H1 (cell line): ENCODE measurements around the gene MIPOL1.

Source experiments
- CBX5 ChIP-seq: fragments of 300-800, 300-1000 bp; sonication (generic); IDR thresholded peaks from 2 replicates; pipeline ENCODE4 v1.7.1; 2016; ENCODE audit warnings: antibody characterized with exemption, low read length, low read depth
- CEBPB ChIP-seq: IDR thresholded peaks from 2 replicates; pipeline ENCODE4 v1.6.1; 2012; ENCODE audit warnings: low read depth, low read length
- EP300 ChIP-seq, 2 experiments: IDR thresholded peaks; 1 replicate in 1 of 2; 2 replicates in 1 of 2; pipeline ENCODE4 v1.6.1; 2011 to 2012; ENCODE audit warnings: low read depth in 2 of 2, low read length in 2 of 2, mild to moderate bottlenecking in 2 of 2, borderline replicate concordance in 1 of 2, inconsistent platforms in 1 of 2, moderate library complexity in 1 of 2
- POLR2A ChIP-seq, 2 experiments: IDR thresholded peaks; 1 replicate in 1 of 2; 2 replicates in 1 of 2; pipeline ENCODE4 v1.6.1; 2011; ENCODE audit warnings: low read depth in 2 of 2, low read length in 2 of 2, mild to moderate bottlenecking in 2 of 2; ENCODE audit errors: control extremely low read depth in 1 of 2
- POLR2AphosphoS5 ChIP-seq: IDR thresholded peaks from 2 replicates; pipeline ENCODE4 v1.6.1; 2011; ENCODE audit warnings: low read depth, low read length
- RNF2 ChIP-seq: fragments of 200-900, 300-1000 bp; sonication (generic); IDR thresholded peaks from 2 replicates; pipeline ENCODE4 v1.7.1; 2016; ENCODE audit warnings: borderline replicate concordance, low read depth, mild to moderate bottlenecking, antibody characterized with exemption, low read length; ENCODE audit not compliant: poor library complexity, severe bottlenecking; ENCODE audit errors: missing control alignments
- SP1 ChIP-seq: IDR thresholded peaks from 2 replicates; pipeline ENCODE4 v1.6.1; 2011; ENCODE audit warnings: low read depth, low read length
- YY1 ChIP-seq: IDR thresholded peaks from 2 replicates; pipeline ENCODE4 v1.6.1; 2011; ENCODE audit warnings: low read depth, mild to moderate bottlenecking, low read length
- ZNF274 ChIP-seq: IDR thresholded peaks from 2 replicates; pipeline ENCODE4 v1.7.0; 2012; ENCODE audit warnings: low read length, borderline replicate concordance; ENCODE audit errors: extremely low read depth
- TF ChIP-seq, protein P1 (sequence below), 3 experiments: IDR thresholded peaks; 1 replicate in 2 of 3; 2 replicates in 1 of 3; pipeline versions ENCODE4 v1.5.1 to v1.6.1; 2011; ENCODE audit warnings: low read length in 3 of 3, mild to moderate bottlenecking in 3 of 3, inconsistent platforms in 2 of 3, low read depth in 1 of 3, moderate library complexity in 1 of 3; ENCODE audit not compliant: insufficient read depth in 1 of 3; ENCODE audit errors: control extremely low read depth in 1 of 3

GRCh38 chr14:37571391-37571790 is 373.7 kb downstream of the MIPOL1 start:
- TF ChIP-seq POLR2AphosphoS5 (no peak), SP1 (no peak), POLR2A (IDR thresholded peaks at IDR 0.05; ENCODE audit: control extremely low read depth in 1 of 2, low read depth in 2 of 2, low read length in 2 of 2) (no peak), ZNF274 (no peak), YY1 (no peak), EP300 (IDR thresholded peaks at IDR 0.05; ENCODE audit: borderline replicate concordance in 1 of 2, low read depth in 2 of 2, low read length in 2 of 2) (no peak), RNF2 (no peak), CBX5 (no peak), CEBPB (no peak)
- TF ChIP-seq, protein P1, sequence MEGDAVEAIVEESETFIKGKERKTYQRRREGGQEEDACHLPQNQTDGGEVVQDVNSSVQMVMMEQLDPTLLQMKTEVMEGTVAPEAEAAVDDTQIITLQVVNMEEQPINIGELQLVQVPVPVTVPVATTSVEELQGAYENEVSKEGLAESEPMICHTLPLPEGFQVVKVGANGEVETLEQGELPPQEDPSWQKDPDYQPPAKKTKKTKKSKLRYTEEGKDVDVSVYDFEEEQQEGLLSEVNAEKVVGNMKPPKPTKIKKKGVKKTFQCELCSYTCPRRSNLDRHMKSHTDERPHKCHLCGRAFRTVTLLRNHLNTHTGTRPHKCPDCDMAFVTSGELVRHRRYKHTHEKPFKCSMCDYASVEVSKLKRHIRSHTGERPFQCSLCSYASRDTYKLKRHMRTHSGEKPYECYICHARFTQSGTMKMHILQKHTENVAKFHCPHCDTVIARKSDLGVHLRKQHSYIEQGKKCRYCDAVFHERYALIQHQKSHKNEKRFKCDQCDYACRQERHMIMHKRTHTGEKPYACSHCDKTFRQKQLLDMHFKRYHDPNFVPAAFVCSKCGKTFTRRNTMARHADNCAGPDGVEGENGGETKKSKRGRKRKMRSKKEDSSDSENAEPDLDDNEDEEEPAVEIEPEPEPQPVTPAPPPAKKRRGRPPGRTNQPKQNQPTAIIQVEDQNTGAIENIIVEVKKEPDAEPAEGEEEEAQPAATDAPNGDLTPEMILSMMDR (IDR thresholded peaks at IDR 0.05; ENCODE audit: control extremely low read depth in 1 of 3, insufficient read depth in 1 of 3, low read depth in 1 of 3, low read length in 3 of 3), result no peak
